ENCODE results near the gene CRISPLD2. TPM values are rescaled to one million over a fixed set of nuclear protein-coding genes. Genes with fewer than 3 reads are reported as not detected.
"Not testable (repeated sequence)": the region's sequence is repeated elsewhere in the genome, so short reads cannot be mapped to it uniquely, and the experiment has no call there.

Gene CRISPLD2
- total RNA-seq, 3 donors from 2014 or later (not counting 1 experiment from before 2014, with no cell fraction given) = 0.86 to 6.3 TPM; not detected in 1

DNA sequence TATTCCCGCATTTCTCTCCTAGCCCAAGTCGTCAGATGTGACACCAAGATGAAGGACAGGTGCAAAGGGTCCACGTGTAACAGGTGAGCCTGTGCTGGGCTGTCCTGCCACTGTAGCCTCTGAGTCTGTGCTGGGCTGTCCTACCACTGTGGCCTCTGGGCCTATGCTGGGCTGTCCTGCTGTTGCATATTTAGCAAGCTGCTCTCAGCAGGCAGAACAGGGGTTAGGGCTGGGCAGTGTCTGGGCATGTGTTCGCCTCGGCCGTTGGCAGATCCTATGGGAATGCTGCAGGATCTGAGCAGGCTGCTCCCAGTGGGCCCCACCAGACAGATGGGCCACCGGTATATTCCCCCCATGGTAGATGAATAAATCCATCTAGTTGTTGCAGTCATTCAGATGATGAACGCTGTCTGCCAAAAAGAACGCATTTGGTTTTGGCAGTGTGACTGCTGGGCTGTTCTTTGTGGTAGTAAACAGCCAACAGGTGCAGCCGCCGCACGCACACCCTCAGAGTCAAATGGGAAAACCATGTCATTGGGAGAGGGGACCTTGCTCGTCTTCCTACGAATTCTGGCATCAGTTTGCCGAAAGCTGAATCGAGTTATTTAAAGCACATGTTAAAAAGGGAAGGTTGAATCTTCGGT is 49.2 kb downstream of the CRISPLD2 start:
- H3K9me3 Mint-ChIP-seq = no peaks in the 10 kb centered on the region
- ATAC-seq (no peak), DNase-seq (no peak)
- H3K36me3 Mint-ChIP-seq = no peaks in the 10 kb centered on the region
- TF ChIP-seq, protein P1, sequence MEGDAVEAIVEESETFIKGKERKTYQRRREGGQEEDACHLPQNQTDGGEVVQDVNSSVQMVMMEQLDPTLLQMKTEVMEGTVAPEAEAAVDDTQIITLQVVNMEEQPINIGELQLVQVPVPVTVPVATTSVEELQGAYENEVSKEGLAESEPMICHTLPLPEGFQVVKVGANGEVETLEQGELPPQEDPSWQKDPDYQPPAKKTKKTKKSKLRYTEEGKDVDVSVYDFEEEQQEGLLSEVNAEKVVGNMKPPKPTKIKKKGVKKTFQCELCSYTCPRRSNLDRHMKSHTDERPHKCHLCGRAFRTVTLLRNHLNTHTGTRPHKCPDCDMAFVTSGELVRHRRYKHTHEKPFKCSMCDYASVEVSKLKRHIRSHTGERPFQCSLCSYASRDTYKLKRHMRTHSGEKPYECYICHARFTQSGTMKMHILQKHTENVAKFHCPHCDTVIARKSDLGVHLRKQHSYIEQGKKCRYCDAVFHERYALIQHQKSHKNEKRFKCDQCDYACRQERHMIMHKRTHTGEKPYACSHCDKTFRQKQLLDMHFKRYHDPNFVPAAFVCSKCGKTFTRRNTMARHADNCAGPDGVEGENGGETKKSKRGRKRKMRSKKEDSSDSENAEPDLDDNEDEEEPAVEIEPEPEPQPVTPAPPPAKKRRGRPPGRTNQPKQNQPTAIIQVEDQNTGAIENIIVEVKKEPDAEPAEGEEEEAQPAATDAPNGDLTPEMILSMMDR (IDR thresholded peaks at IDR 0.05) = no peak
- no peaks in the 10 kb centered on the region for H3K4me1 ChIP-seq (ENCODE audit: control insufficient read depth, insufficient read depth, low read length)
- no peak overlapping the region for H3K27ac ChIP-seq (ENCODE audit: low read length)
- intact Hi-C loops (cut with micrococcal nuclease) = no loop called here
- H3K27me3 ChIP-seq (ENCODE audit: control insufficient read depth, insufficient read depth, low read length) = no peaks in the 10 kb centered on the region
- H3K27ac Mint-ChIP-seq = no peak overlapping the region
- 91% methylated on average over 17 of the region's 17 CpGs for WGBS (ENCODE audit: insufficient coverage)
- peaks cover 0 to 14% of the 10 kb centered on the region in 2 donors for H3K27me3 Mint-ChIP-seq (ENCODE audit: low read depth in 2 of 2)
- H3K36me3 ChIP-seq (ENCODE audit: control insufficient read depth, insufficient read depth, low read length) = no peaks in the 10 kb centered on the region
- H3K4me3 ChIP-seq (ENCODE audit: low read length) = no peak overlapping the region
- H3K4me1 Mint-ChIP-seq = no peaks in the 10 kb centered on the region
- H3K4me3 Mint-ChIP-seq = no peak overlapping the region
- H3K9me3 ChIP-seq (ENCODE audit: control insufficient read depth, insufficient read depth, low read length) = no peaks in the 10 kb centered on the region

- Mint-ChIP-seq H3K4me3 (no peak overlapping the region), H3K36me3 (no peaks in the 10 kb centered on the region), H3K9me3 (no peaks in the 10 kb centered on the region), H3K4me1 (no peaks in the 10 kb centered on the region), H3K27ac (no peak overlapping the region), H3K27me3 (ENCODE audit: low read depth in 2 of 2) (peaks cover 0 to 14% of the 10 kb centered on the region in 2 donors)
- Histone ChIP-seq H3K4me3 (ENCODE audit: low read length) (no peak overlapping the region), H3K4me1 (ENCODE audit: control insufficient read depth, insufficient read depth, low read length) (no peaks in the 10 kb centered on the region), H3K9me3 (ENCODE audit: control insufficient read depth, insufficient read depth, low read length) (no peaks in the 10 kb centered on the region), H3K27me3 (ENCODE audit: control insufficient read depth, insufficient read depth, low read length) (no peaks in the 10 kb centered on the region), H3K36me3 (ENCODE audit: control insufficient read depth, insufficient read depth, low read length) (no peaks in the 10 kb centered on the region), H3K27ac (ENCODE audit: low read length) (no peak overlapping the region)
- DNase-seq (no peak), ATAC-seq (no peak)
- TF ChIP-seq, protein P1 (IDR thresholded peaks at IDR 0.05) = no peak
- intact Hi-C loops (cut with micrococcal nuclease) = no loop called here
- WGBS (ENCODE audit: insufficient coverage) = 90% methylated on average over 15 of the region's 15 CpGs
Measured at GRCh38 chr16:84869473-84869845, 49.7 kb downstream of the CRISPLD2 start.

- H3K36me3 ChIP-seq (ENCODE audit: control insufficient read depth, insufficient read depth, low read length); H3K36me3 Mint-ChIP-seq; H3K4me3 ChIP-seq (ENCODE audit: low read length); H3K9me3 Mint-ChIP-seq; H3K4me1 Mint-ChIP-seq; H3K27me3 Mint-ChIP-seq (ENCODE audit: low read depth in 2 of 2); H3K27ac Mint-ChIP-seq; H3K4me3 Mint-ChIP-seq; H3K27ac ChIP-seq (ENCODE audit: low read length); H3K4me1 ChIP-seq (ENCODE audit: control insufficient read depth, insufficient read depth, low read length); intact Hi-C loops (cut with micrococcal nuclease); DNase-seq; ATAC-seq; H3K27me3 ChIP-seq (ENCODE audit: control insufficient read depth, insufficient read depth, low read length); H3K9me3 ChIP-seq (ENCODE audit: control insufficient read depth, insufficient read depth, low read length): not testable (repeated sequence)
- WGBS (ENCODE audit: insufficient coverage) = 95% methylated on average over 17 of the region's 17 CpGs
Measured at GRCh38 chr16:84872971-84873370, 53.2 kb downstream of the CRISPLD2 start.

DNA sequence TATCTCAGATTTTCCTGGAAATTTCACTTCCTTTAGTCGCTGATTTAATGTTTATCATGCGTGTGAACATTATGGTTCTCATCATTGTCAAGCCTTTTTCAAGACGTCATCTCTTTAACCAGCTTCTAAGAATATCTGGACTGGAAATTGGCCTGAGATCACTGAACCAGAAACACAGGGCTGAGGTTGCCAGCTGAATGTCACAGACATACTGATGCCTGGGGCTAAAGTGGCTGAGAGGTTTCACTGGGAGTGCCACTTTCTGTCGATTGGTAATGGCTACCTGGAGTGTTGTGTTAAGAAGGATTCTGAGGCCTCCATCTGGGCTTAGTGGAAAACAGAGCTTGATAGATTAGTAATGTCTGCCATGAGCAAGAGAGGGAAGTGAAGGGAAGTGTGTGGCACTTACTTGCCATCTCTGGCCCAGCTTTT is 54.2 kb downstream of the CRISPLD2 start:
- Histone ChIP-seq H3K36me3 (ENCODE audit: control insufficient read depth, insufficient read depth, low read length) (no peaks in the 10 kb centered on the region), H3K4me3 (ENCODE audit: low read length) (no peak overlapping the region), H3K9me3 (ENCODE audit: control insufficient read depth, insufficient read depth, low read length) (no peaks in the 10 kb centered on the region), H3K27ac (ENCODE audit: low read length) (no peak overlapping the region), H3K27me3 (ENCODE audit: control insufficient read depth, insufficient read depth, low read length) (no peaks in the 10 kb centered on the region), H3K4me1 (ENCODE audit: control insufficient read depth, insufficient read depth, low read length) (no peaks in the 10 kb centered on the region)
- ATAC-seq = no peak
- no peaks in the 10 kb centered on the region for H3K9me3 Mint-ChIP-seq
- TF ChIP-seq, protein P1 (IDR thresholded peaks at IDR 0.05) = no peak
- no peak overlapping the region for H3K27ac Mint-ChIP-seq
- no peak overlapping the region for H3K4me3 Mint-ChIP-seq
- WGBS (ENCODE audit: insufficient coverage) = 69% methylated on average over 4 of the region's 4 CpGs
- DNase-seq = no peak
- no peaks in the 10 kb centered on the region for H3K4me1 Mint-ChIP-seq
- intact Hi-C loops (cut with micrococcal nuclease) = no loop called here
- no peaks in the 10 kb centered on the region for H3K36me3 Mint-ChIP-seq
- H3K27me3 Mint-ChIP-seq (ENCODE audit: low read depth in 2 of 2) = no peaks in the 10 kb centered on the region

All from natural killer cell (primary cell).